Omental fat pad (tissue), 4 donors: ENCODE measurements around the gene COPG1. TPM values are rescaled to one million over a fixed set of nuclear protein-coding genes. Genes with fewer than 3 reads are reported as not detected.

Experiments used
- ATAC-seq: fragments of 150-250 bp; one replicate; pipeline ENCODE4 v1.9.1; 2016; ENCODE audit warnings: mild to moderate bottlenecking, moderate library complexity; ENCODE audit not compliant: low FRiP score
- DNase-seq: peaks from one replicate; pipeline ENCODE4 v3.0.0-alpha.2; 2019; ENCODE audit warnings: low spot score
- CTCF ChIP-seq, 3 donors: fragments of 450-650 bp; IDR thresholded peaks; one replicate each; pipeline ENCODE4 v1.5.1; 2016 to 2017; ENCODE audit warnings: antibody characterized with exemption in 3 of 3, mild to moderate bottlenecking in 3 of 3, moderate library complexity in 2 of 3
- total RNA-seq, 4 donors: library from RNA; depleted of rRNA; stranded (reverse); fragments of >200 nt; gene quantifications; one replicate each; pipeline ENCODE4 v1.1.0, GENCODE V29; 2016

The COPG1 gene
- total RNA-seq, 4 donors from 2014 or later = 107 to 148 (median 127) TPM

- DNase-seq = no peak
- no peak for TF ChIP-seq CTCF (IDR thresholded peaks at IDR 0.05)
- ATAC-seq = no peak
Measured at GRCh38 chr3:129313415-129313664, 63.9 kb downstream of the COPG1 start.

GRCh38 chr3:129313665-129314385 lies 64.4 kb downstream of the COPG1 start:
- TF ChIP-seq CTCF (IDR thresholded peaks at IDR 0.05) = no peak
- DNase-seq (peak; percentile 20), ATAC-seq (no peak)

- DNase-seq (peak; percentile 63), ATAC-seq (peak; percentile 52)
- no peak for TF ChIP-seq CTCF (IDR thresholded peaks at IDR 0.05)
Measured at GRCh38 chr3:129314386-129315222, 65.2 kb downstream of the COPG1 start.

- TF ChIP-seq CTCF (IDR thresholded peaks at IDR 0.05) = no peak
- peak; percentile 2 for ATAC-seq
Measured at GRCh38 chr3:129315223-129315997, 66.0 kb downstream of the COPG1 start.

GRCh38 chr3:129315998-129316247 lies 66.5 kb downstream of the COPG1 start:
- no peak for ATAC-seq
- TF ChIP-seq CTCF (IDR thresholded peaks at IDR 0.05) = no peak
- no peak for DNase-seq

More at GRCh38 chr3:129315223-129315997, 66.0 kb downstream of the COPG1 start:
- DNase-seq = peak; percentile 26

GRCh38 chr3:129316248-129317013 lies 67.0 kb downstream of the COPG1 start:
- no peak for TF ChIP-seq CTCF (IDR thresholded peaks at IDR 0.05)
- DNase-seq (peak; percentile 89), ATAC-seq (peak; percentile 32)
